Measurements from ENCODE around the gene EFHB. TPM values are rescaled to one million over a fixed set of nuclear protein-coding genes. Genes with fewer than 3 reads are reported as not detected.
"Not testable (repeated sequence)": the region's sequence is repeated elsewhere in the genome, so short reads cannot be mapped to it uniquely, and the experiment has no call there.

EFHB gene
- total and polyA plus RNA-seq, 4 donors = 1.4 to 12.5 (median 4.1) TPM

- no peak for TF ChIP-seq CTCF (IDR thresholded peaks at IDR 0.05; ENCODE audit: control extremely low read depth, extremely low read depth)
- 72 to 85% methylated on average over 2 of the region's 2 CpGs for WGBS, 2 donors
- H3K27ac ChIP-seq (ENCODE audit: low read depth in 1 of 2, low read length in 1 of 2) = no peak overlapping the region
- peaks cover 0 to 4% (median 0%) of the 10 kb centered on the region in 5 donors for H3K4me1 ChIP-seq (ENCODE audit: control insufficient read depth in 5 of 5, insufficient read depth in 5 of 5, low read length in 5 of 5)
- H3K9ac ChIP-seq (ENCODE audit: insufficient read depth in 1 of 2, low read length in 2 of 2) = no peak overlapping the region
- H3K36me3 ChIP-seq (ENCODE audit: control insufficient read depth in 4 of 4, insufficient read depth in 4 of 4, low read length in 4 of 4) = no peaks in the 10 kb centered on the region
- H3K27me3 ChIP-seq (ENCODE audit: control insufficient read depth in 3 of 3, insufficient read depth in 3 of 3, low read length in 2 of 3) = no peaks in the 10 kb centered on the region
- H3K9me3 ChIP-seq (ENCODE audit: control insufficient read depth in 4 of 4, insufficient read depth in 3 of 4, low read length in 3 of 4) = no peaks in the 10 kb centered on the region
- ATAC-seq (ENCODE audit: insufficient read depth, low FRiP score) (no peak), DNase-seq (no peak)
- H3K4me3 ChIP-seq = no peak overlapping the region
Measured at GRCh38 chr3:19898721-19899120, 35.3 kb downstream of the EFHB start.

- Histone ChIP-seq H3K4me3 (no peak overlapping the region), H3K27ac (ENCODE audit: low read depth in 1 of 2, low read length in 1 of 2) (no peak overlapping the region), H3K27me3 (ENCODE audit: control insufficient read depth in 3 of 3, insufficient read depth in 3 of 3, low read length in 2 of 3) (no peaks in the 10 kb centered on the region), H3K9me3 (ENCODE audit: control insufficient read depth in 4 of 4, insufficient read depth in 3 of 4, low read length in 3 of 4) (no peaks in the 10 kb centered on the region), H3K4me1 (ENCODE audit: control insufficient read depth in 5 of 5, insufficient read depth in 5 of 5, low read length in 5 of 5) (peaks cover 0 to 17% (median 12%) of the 10 kb centered on the region in 5 donors), H3K9ac (ENCODE audit: insufficient read depth in 1 of 2, low read length in 2 of 2) (no peak overlapping the region), H3K36me3 (ENCODE audit: control insufficient read depth in 4 of 4, insufficient read depth in 4 of 4, low read length in 4 of 4) (no peaks in the 10 kb centered on the region)
- WGBS, 2 donors = 90 to 96% methylated on average over 1 of the region's 1 CpG
- no peak for ATAC-seq (ENCODE audit: insufficient read depth, low FRiP score)
- no peak for TF ChIP-seq CTCF (IDR thresholded peaks at IDR 0.05; ENCODE audit: control extremely low read depth, extremely low read depth)
- DNase-seq = no peak
Measured at GRCh38 chr3:19891740-19892139, 42.3 kb downstream of the EFHB start.

GRCh38 chr3:19888428-19889152 lies 45.4 kb downstream of the EFHB start:
- no peak for TF ChIP-seq CTCF (IDR thresholded peaks at IDR 0.05; ENCODE audit: control extremely low read depth, extremely low read depth)
- peaks cover 0 to 17% (median 12%) of the 10 kb centered on the region in 5 donors for H3K4me1 ChIP-seq (ENCODE audit: control insufficient read depth in 5 of 5, insufficient read depth in 5 of 5, low read length in 5 of 5)
- H3K27ac ChIP-seq (ENCODE audit: low read depth in 1 of 2, low read length in 1 of 2) = peak overlapping the region; percentile 7 to 81
- ATAC-seq (ENCODE audit: insufficient read depth, low FRiP score) (no peak), DNase-seq (peak in 1 of 3 donors; percentile 52)
- no peaks in the 10 kb centered on the region for H3K9me3 ChIP-seq (ENCODE audit: control insufficient read depth in 4 of 4, insufficient read depth in 3 of 4, low read length in 3 of 4)
- no peak overlapping the region for H3K4me3 ChIP-seq
- H3K9ac ChIP-seq (ENCODE audit: insufficient read depth in 1 of 2, low read length in 2 of 2) = peak overlapping the region in 1 of 2 donors; percentile 66
- H3K36me3 ChIP-seq (ENCODE audit: control insufficient read depth in 4 of 4, insufficient read depth in 4 of 4, low read length in 4 of 4) = no peaks in the 10 kb centered on the region
- WGBS, 2 donors = 51 to 52% methylated on average over 5 of the region's 5 CpGs
- H3K27me3 ChIP-seq (ENCODE audit: control insufficient read depth in 3 of 3, insufficient read depth in 3 of 3, low read length in 2 of 3) = no peaks in the 10 kb centered on the region

- WGBS, 2 donors = 96 to 98% methylated on average over 4 of the region's 4 CpGs
- not testable (repeated sequence) for H3K9me3 ChIP-seq (ENCODE audit: control insufficient read depth in 4 of 4, insufficient read depth in 3 of 4, low read length in 3 of 4); H3K9ac ChIP-seq (ENCODE audit: insufficient read depth in 1 of 2, low read length in 2 of 2); H3K36me3 ChIP-seq (ENCODE audit: control insufficient read depth in 4 of 4, insufficient read depth in 4 of 4, low read length in 4 of 4); ATAC-seq (ENCODE audit: insufficient read depth, low FRiP score); H3K27me3 ChIP-seq (ENCODE audit: control insufficient read depth in 3 of 3, insufficient read depth in 3 of 3, low read length in 2 of 3); H3K27ac ChIP-seq (ENCODE audit: low read depth in 1 of 2, low read length in 1 of 2); H3K4me3 ChIP-seq; DNase-seq
- H3K4me1 ChIP-seq (ENCODE audit: control insufficient read depth in 5 of 5, insufficient read depth in 5 of 5, low read length in 5 of 5) = peaks cover 0 to 17% (median 12%) of the 10 kb centered on the region in 5 donors
Measured at GRCh38 chr3:19887122-19887521, 46.9 kb downstream of the EFHB start.

Measured in lung (tissue), 12 donors.